Natural killer cell (primary cell): ENCODE data around the gene GNAZ. TPM values are rescaled to one million over a fixed set of nuclear protein-coding genes. Genes with fewer than 3 reads are reported as not detected.

ENCODE experiments used
- ATAC-seq, 3 donors: fragments of 150-1000 bp in 2 of 3; fragments of 200-7000 bp in 1 of 3; cut with Tn5 transposase; 1 replicate in 1 of 3; 2 replicates in 2 of 3; pipeline ENCODE4 v1.10.0; 2021; ENCODE audit warnings: mild to moderate bottlenecking in 2 of 3, moderate library complexity in 2 of 3
- DNase-seq, 2 donors: peaks; one replicate each; pipeline versions ENCODE4 v3.0.0 to v3.0.0-alpha.2; 2013 to 2021; ENCODE audit warnings: mixed read lengths in 1 of 2
- H3K27ac ChIP-seq: one replicate; pipeline ENCODE4 v1.5.1; 2013; ENCODE audit warnings: mild to moderate bottlenecking, low read length
- H3K27me3 ChIP-seq: one replicate; pipeline ENCODE4 v1.6.1; 2013; ENCODE audit warnings: low read length; ENCODE audit not compliant: control insufficient read depth, insufficient read depth
- H3K36me3 ChIP-seq: one replicate; pipeline ENCODE4 v1.6.1; 2013; ENCODE audit warnings: low read length; ENCODE audit not compliant: control insufficient read depth, insufficient read depth
- H3K4me1 ChIP-seq: one replicate; pipeline ENCODE4 v1.6.1; 2013; ENCODE audit warnings: low read length; ENCODE audit not compliant: control insufficient read depth, insufficient read depth
- H3K4me3 ChIP-seq: one replicate; pipeline ENCODE4 v1.5.1; 2013; ENCODE audit warnings: low read length
- H3K9me3 ChIP-seq: one replicate; pipeline ENCODE4 v1.6.1; 2013; ENCODE audit warnings: low read length; ENCODE audit not compliant: control insufficient read depth, insufficient read depth
- H3K27ac Mint-ChIP-seq, 2 donors: one replicate each; pipeline ENCODE4 v1.8.0; 2022; ENCODE audit warnings: mild to moderate bottlenecking in 2 of 2, mixed read lengths in 2 of 2, moderate library complexity in 1 of 2
- H3K27me3 Mint-ChIP-seq, 2 donors: one replicate each; pipeline ENCODE4 v1.8.0; 2022; ENCODE audit warnings: low read depth in 2 of 2, mixed read lengths in 2 of 2
- H3K36me3 Mint-ChIP-seq: one replicate; pipeline ENCODE4 v1.8.0; 2022; ENCODE audit warnings: mixed read lengths
- H3K4me1 Mint-ChIP-seq, 2 donors: one replicate each; pipeline ENCODE4 v1.8.0; 2022; ENCODE audit warnings: mixed read lengths in 2 of 2
- H3K4me3 Mint-ChIP-seq: one replicate; pipeline ENCODE4 v1.8.0; 2022; ENCODE audit warnings: mild to moderate bottlenecking, moderate library complexity, mixed read lengths
- H3K9me3 Mint-ChIP-seq, 2 donors: one replicate each; pipeline ENCODE4 v1.8.0; 2022; ENCODE audit warnings: mixed read lengths in 2 of 2
- WGBS: methylation state at CpG from one replicate; pipeline ENCODE4 v1.1.7; 2013; ENCODE audit warnings: missing lambda C conversion rate; ENCODE audit not compliant: insufficient coverage; 5-methylcytosine and 5-hydroxymethylcytosine counted together
- intact Hi-C: fragments of 100-400 bp; cut with micrococcal nuclease; formaldehyde crosslinking; loops from one replicate; pipeline ENCODE4 v1.14.2; 2022
- total RNA-seq, 4 donors: library from RNA; stranded (reverse); fragments of 120-200 nt in 1 of 4; gene quantifications; one replicate each; pipeline versions ENCODE4 v1.2.3 to v1.2.4, GENCODE V29; 2013 to 2022
- TF ChIP-seq, protein P1 (sequence below): fragments of 200-600 bp; IDR thresholded peaks from one replicate; pipeline ENCODE4 v1.8.0; 2022; ENCODE audit warnings: antibody characterized with exemption

GNAZ gene
- total RNA-seq, 3 donors from 2014 or later (not counting 1 experiment from before 2014, with no cell fraction given): 4.5 to 7.5 (median 5.6) TPM

DNA sequence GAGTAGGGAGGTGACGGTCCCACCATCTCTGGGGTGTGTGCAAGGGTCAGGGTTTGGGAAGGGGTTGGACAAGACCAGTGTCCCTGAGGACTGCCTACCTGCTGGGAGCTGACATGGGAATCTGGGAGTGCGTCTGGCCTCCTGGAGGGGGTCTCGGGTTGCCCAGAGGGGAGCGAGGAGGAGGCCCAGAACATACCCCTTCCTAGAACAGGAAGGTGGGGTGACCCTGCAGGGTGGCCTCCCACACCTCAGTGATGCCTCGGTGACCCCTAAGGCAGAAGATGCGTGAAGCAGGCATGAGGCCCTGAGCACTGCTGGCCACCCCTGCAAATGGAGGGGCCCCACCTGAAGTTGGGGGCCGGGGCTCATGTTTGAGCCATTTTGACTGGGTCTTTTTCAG is 45.0 kb downstream of the GNAZ start:
- H3K27me3 Mint-ChIP-seq: no peaks in the 10 kb centered on the region
- 85% methylated on average over 6 of the region's 7 CpGs for WGBS
- TF ChIP-seq, protein P1, sequence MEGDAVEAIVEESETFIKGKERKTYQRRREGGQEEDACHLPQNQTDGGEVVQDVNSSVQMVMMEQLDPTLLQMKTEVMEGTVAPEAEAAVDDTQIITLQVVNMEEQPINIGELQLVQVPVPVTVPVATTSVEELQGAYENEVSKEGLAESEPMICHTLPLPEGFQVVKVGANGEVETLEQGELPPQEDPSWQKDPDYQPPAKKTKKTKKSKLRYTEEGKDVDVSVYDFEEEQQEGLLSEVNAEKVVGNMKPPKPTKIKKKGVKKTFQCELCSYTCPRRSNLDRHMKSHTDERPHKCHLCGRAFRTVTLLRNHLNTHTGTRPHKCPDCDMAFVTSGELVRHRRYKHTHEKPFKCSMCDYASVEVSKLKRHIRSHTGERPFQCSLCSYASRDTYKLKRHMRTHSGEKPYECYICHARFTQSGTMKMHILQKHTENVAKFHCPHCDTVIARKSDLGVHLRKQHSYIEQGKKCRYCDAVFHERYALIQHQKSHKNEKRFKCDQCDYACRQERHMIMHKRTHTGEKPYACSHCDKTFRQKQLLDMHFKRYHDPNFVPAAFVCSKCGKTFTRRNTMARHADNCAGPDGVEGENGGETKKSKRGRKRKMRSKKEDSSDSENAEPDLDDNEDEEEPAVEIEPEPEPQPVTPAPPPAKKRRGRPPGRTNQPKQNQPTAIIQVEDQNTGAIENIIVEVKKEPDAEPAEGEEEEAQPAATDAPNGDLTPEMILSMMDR: no peak
- no peaks in the 10 kb centered on the region for H3K9me3 Mint-ChIP-seq
- H3K36me3 Mint-ChIP-seq: no peaks in the 10 kb centered on the region
- H3K4me3 Mint-ChIP-seq: no peak overlapping the region
- ATAC-seq (no peak), DNase-seq (no peak)
- H3K36me3 ChIP-seq: no peaks in the 10 kb centered on the region
- intact Hi-C loops: no loop called here
- no peaks in the 10 kb centered on the region for H3K9me3 ChIP-seq
- H3K27ac ChIP-seq: no peak overlapping the region
- H3K4me1 ChIP-seq: peaks cover 16% of the 10 kb centered on the region
- H3K27me3 ChIP-seq: no peaks in the 10 kb centered on the region
- no peak overlapping the region for H3K27ac Mint-ChIP-seq
- H3K4me1 Mint-ChIP-seq: peaks cover 9 to 10% of the 10 kb centered on the region in 2 donors
- no peak overlapping the region for H3K4me3 ChIP-seq

DNA sequence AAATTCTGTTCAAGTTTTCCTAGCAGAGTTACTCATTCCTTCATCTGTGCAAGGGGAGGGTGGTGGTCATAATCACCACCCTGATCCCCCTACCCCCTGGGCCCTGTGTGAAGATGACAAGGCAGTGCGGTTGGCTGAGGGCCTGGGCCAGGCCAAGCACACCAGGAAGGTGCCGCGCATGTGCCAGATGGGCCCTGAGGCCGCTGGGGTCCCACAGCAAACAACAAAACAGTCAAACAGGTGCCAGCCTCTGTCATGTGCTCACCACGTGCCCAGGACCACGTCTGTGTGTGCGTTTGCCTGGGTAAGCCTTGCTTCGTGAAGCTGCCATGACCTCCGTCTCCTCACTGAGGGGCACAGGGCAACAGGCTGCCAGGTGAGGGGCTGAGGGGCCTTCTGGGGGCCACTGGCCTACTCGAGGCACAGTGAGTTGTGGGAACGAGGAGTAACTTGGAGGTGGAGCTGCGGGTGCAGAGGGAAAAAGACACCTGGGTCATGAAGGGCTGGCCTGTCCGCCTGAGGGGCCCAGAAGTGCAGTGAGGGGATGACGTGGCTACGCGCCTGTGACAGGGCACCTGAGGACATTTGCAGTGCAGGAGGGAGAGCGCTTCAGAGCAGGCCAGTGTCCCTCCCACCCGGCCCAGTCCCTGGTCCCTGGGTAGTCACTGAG is 45.6 kb downstream of the GNAZ start:
- H3K36me3 Mint-ChIP-seq: no peaks in the 10 kb centered on the region
- no peak overlapping the region for H3K4me3 Mint-ChIP-seq
- H3K9me3 Mint-ChIP-seq: no peaks in the 10 kb centered on the region
- TF ChIP-seq, protein P1: no peak
- peaks cover 9 to 10% of the 10 kb centered on the region in 2 donors for H3K4me1 Mint-ChIP-seq
- Histone ChIP-seq H3K36me3 (no peaks in the 10 kb centered on the region), H3K9me3 (no peaks in the 10 kb centered on the region), H3K27me3 (no peaks in the 10 kb centered on the region), H3K4me3 (no peak overlapping the region), H3K27ac (no peak overlapping the region), H3K4me1 (peaks cover 16% of the 10 kb centered on the region)
- no peaks in the 10 kb centered on the region for H3K27me3 Mint-ChIP-seq
- 76% methylated on average over 18 of the region's 18 CpGs for WGBS
- no peak for ATAC-seq
- intact Hi-C loops: no loop called here
- DNase-seq: no peak
- H3K27ac Mint-ChIP-seq: no peak overlapping the region

DNA sequence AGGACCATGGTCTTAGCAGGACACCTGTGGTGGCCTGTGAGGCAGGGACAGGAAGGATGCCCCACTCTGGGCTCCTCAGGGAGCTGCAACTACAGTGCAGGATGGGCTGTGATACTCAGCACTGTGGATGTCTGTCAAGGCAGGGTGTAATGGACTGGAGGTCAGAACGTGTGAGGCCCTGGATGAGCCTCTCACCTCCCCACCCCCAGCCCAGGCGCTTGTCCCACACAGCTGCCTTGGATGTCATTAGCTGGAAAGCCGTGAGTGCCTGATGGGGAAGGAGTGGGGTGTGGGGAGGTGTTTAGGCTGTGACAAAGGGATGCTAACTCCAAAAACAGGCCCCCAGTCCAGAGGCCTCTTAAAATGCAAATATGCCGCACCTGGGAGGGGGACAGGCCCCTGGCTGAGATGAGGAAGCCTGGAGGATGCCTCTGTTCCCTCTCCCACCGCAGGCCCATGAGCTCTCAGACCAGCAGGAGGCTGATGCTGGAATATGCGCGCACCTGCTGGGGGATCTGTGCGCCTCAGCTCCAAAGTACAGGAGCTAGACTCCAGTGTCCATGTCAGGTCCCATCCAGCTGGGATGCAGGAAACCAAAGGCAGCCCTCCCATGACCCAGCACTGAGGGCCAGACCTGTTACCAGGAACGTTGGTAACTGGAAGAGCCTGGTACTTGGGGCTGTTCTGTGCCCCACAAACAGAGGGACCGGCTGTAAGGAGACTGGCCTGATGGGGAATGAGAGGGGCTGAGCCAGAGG is 46.4 kb downstream of the GNAZ start:
- no peak overlapping the region for H3K27ac Mint-ChIP-seq
- DNase-seq: no peak

More for the DNA sequence above, 46.4 kb downstream of the GNAZ start:
- no peaks in the 10 kb centered on the region for H3K27me3 ChIP-seq
- no peak for ATAC-seq
- Mint-ChIP-seq H3K36me3 (no peaks in the 10 kb centered on the region), H3K27me3 (no peaks in the 10 kb centered on the region), H3K4me1 (peaks cover 9 to 10% of the 10 kb centered on the region in 2 donors), H3K9me3 (no peaks in the 10 kb centered on the region), H3K4me3 (no peak overlapping the region)
- no peaks in the 10 kb centered on the region for H3K36me3 ChIP-seq
- no peak overlapping the region for H3K27ac ChIP-seq
- H3K4me3 ChIP-seq: no peak overlapping the region
- intact Hi-C loops: no loop called here
- TF ChIP-seq, protein P1: no peak
- H3K4me1 ChIP-seq: peaks cover 16% of the 10 kb centered on the region
- H3K9me3 ChIP-seq: no peaks in the 10 kb centered on the region
- WGBS: 91% methylated on average over 8 of the region's 10 CpGs
